HL-60 (cell line): Measurements from ENCODE around the gene FHL2.
"Not testable (repeated sequence)": the region's sequence is repeated elsewhere in the genome, so short reads cannot be mapped to it uniquely, and the experiment has no call there.

Experiments used
- DNase-seq, 2 experiments: peaks; one replicate each; pipeline ENCODE4 v3.0.0-alpha.2; 2010 to 2020; ENCODE audit warnings: low read depth in 1 of 2, low spot score in 1 of 2
- H3K27ac ChIP-seq: fragments of 250-450 bp; sonication (Bioruptor Pico); replicated peaks from 2 replicates; pipeline ENCODE4 v1.5.1; 2020; ENCODE audit warnings: mild to moderate bottlenecking, moderate library complexity
- H3K27me3 ChIP-seq: fragments of 250-450 bp; sonication (Bioruptor Pico); 2 replicates; pipeline ENCODE4 v1.5.1; 2021; ENCODE audit warnings: mild to moderate bottlenecking, moderate library complexity; ENCODE audit not compliant: insufficient read depth, poor library complexity, severe bottlenecking
- H3K4me3 ChIP-seq: replicated peaks from 2 replicates; pipeline ENCODE4 v1.5.1; 2011; ENCODE audit warnings: mild to moderate bottlenecking, control low read depth, low read length; ENCODE audit not compliant: insufficient read depth
- CTCF ChIP-seq: IDR thresholded peaks from one replicate; pipeline ENCODE4 v1.5.1; 2011; ENCODE audit warnings: low read length, control low read depth, inconsistent platforms; ENCODE audit not compliant: insufficient read depth
- GABPA ChIP-seq: IDR thresholded peaks from 2 replicates; pipeline ENCODE4 v1.6.1; 2012; ENCODE audit warnings: low read depth
- POLR2AphosphoS5 ChIP-seq: IDR thresholded peaks from 2 replicates; pipeline ENCODE4 v1.6.1; 2012; ENCODE audit warnings: low read depth
- REST ChIP-seq: IDR thresholded peaks from 2 replicates; pipeline ENCODE4 v1.6.1; 2012; ENCODE audit warnings: low read depth; ENCODE audit not compliant: insufficient replicate concordance
- SPI1 ChIP-seq: IDR thresholded peaks from 2 replicates; pipeline ENCODE4 v1.6.1; 2012; ENCODE audit warnings: low read depth, mild to moderate bottlenecking, borderline replicate concordance

The FHL2 gene

GRCh38 chr2:105327690-105328089 lies 71.2 kb downstream of the FHL2 start:
- H3K27ac ChIP-seq = peak overlapping the region; percentile 77; the same call in 1 of the 2 replicates
- DNase-seq = no peak
- TF ChIP-seq GABPA (no peak), REST (no peak), POLR2AphosphoS5 (no peak), SPI1 (no peak), CTCF (no peak)
- H3K4me3 ChIP-seq = peak overlapping the region; percentile 65; the same call in 1 of the 2 replicates
- no peaks in the 10 kb centered on the region for H3K27me3 ChIP-seq

- H3K27me3 ChIP-seq, DNase-seq, H3K4me3 ChIP-seq: not testable (repeated sequence)
- peak overlapping the region; percentile 4; the same call in 1 of the 2 replicates for H3K27ac ChIP-seq
These were observed 71.6 kb downstream of the FHL2 start for GRCh38 chr2:105327271-105327670.

- TF ChIP-seq SPI1 (no peak), POLR2AphosphoS5 (peak; percentile 33; the same call in 1 of the 2 replicates)
- peak in 1 of 2 experiments; percentile 51 for DNase-seq
- H3K27ac ChIP-seq = peak overlapping the region; percentile 28
These were observed 73.4 kb downstream of the FHL2 start for GRCh38 chr2:105325389-105325963.

GRCh38 chr2:105324732-105325131 lies 74.1 kb downstream of the FHL2 start:
- Histone ChIP-seq H3K4me3 (no peak overlapping the region), H3K27me3 (no peaks in the 10 kb centered on the region), H3K27ac (peak overlapping the region; percentile 28)
- no peak for DNase-seq
- TF ChIP-seq CTCF (no peak), SPI1 (no peak), GABPA (no peak), REST (no peak), POLR2AphosphoS5 (no peak)

More at GRCh38 chr2:105325389-105325963, 73.4 kb downstream of the FHL2 start:
- no peaks in the 10 kb centered on the region for H3K27me3 ChIP-seq
- H3K4me3 ChIP-seq = no peak overlapping the region

- no peak overlapping the region for H3K4me3 ChIP-seq
- TF ChIP-seq REST = peak; percentile 6
- peak; percentile 48 for TF ChIP-seq SPI1
- no peak for TF ChIP-seq GABPA
- no peak for TF ChIP-seq POLR2AphosphoS5
- no peak for TF ChIP-seq CTCF
- no peak for DNase-seq
- H3K27me3 ChIP-seq = no peaks in the 10 kb centered on the region
- peak overlapping the region; percentile 28 for H3K27ac ChIP-seq
These were observed 74.8 kb downstream of the FHL2 start for GRCh38 chr2:105324101-105324500.
